Colon (tissue), 2 donors: ENCODE results near the gene CEP57L1.
"Not testable (repeated sequence)": the region's sequence is repeated elsewhere in the genome, so short reads cannot be mapped to it uniquely, and the experiment has no call there.

ENCODE experiments used
- FAIRE-seq: peaks from 2 replicates; lab custom pipeline; 2012; peaks lifted over from hg19 to GRCh38; lab: Jason Lieb, UNC
- donor health status: control.
- donor health status: control.

CEP57L1 gene

DNA sequence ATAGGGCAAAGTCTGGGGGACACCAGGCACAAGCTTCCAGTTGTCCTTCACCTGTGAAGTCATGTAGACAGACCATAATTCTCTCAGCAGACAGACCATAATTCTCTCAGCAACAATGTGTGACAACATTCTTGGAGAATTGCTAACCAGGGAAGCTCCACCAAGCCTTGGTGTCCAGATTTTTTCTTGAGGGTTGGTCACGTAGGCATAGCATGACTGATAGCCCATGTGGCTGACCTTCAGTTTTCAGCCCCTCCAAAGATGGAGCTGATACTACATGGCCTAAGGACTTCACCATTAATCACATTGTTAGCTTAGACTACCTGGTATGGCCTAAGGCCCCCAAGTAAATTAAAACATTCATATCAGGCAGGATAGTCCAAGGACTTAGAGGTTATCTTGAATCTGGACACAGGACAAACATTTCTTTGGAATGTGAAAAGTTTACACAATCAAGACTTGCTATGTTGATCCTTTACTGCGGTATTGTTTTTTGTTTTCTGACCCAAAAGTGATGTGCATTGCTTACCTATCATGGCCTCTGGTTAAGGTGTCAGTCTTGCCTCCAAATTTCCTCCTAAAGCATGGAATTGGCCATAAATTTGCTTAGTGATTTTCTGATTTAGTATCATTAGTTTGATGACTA lies 76.9 kb downstream of the CEP57L1 start:
- FAIRE-seq, result no peak

DNA sequence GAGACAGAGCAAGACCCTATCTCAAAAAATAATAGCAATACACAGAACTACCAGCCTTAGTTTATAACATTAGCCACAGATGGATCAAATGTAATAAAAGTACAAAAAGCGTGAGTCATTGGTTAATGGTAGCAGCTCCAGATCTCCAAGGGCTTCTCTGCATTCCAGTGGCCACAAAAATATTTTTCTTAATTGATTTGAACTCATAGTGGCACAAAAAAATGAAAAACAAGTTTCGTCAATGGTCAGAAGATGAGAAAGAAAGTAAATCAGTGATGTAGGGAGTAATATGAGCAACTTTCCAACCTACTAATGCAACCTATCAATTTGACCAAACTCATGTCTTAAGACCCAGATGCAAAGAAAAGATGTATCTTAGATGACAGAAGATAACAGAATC lies 79.6 kb downstream of the CEP57L1 start:
- FAIRE-seq, result no peak

DNA sequence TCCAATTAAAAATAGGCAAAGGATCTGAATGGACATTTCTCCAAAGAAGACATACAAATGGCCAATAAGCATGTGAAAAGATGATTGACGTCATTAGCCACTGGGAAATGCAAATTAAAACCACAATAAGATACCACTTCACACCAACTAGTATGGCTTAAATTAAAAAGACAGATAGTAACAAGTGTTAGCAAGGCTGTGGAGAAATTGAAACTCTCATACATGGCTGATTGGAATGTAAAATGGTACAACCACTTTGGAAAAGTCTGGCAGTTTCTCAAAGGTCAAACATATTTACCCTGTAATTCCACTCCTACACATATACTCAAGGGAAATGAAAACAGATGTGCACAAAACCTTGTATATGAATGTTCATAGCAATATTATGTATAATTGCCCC lies 83.6 kb downstream of the CEP57L1 start:
- no peak for FAIRE-seq

DNA sequence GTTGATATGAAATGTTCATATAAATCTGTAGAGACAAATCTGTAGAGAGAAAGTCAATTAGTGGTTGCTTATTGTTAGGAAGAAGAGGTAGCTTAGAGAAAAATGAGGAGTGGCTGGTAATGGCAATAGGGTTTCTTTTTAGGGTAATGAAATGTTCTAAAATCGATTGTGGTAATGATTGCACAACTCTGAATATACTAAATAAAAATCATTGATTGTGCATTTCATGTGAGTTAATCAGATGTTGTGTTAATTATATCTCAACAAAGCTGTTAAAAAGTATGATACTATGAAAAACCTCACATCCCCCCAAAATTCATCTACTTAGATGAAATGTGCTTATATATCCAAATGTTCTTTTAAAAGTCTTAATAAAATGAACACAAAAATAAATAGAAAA lies 84.2 kb downstream of the CEP57L1 start:
- no peak for FAIRE-seq

DNA sequence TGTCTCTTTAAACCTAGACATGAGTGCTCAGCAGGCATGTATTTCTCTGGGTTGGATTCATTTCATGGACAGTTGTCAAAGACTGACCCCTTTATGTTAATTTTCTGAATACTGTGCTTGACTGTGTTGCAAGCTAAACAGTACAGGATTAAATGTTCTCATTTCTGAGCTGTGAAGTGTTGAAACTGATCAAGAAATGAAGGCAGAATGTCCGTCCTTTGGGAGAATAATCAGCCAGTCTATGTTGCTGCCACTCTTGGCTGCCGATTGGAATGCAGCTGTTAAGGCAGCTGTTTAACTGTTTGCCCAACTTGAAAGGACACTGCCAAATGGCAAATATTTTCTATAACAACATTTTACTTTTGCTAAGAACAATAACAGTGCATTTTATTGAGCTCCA lies 87.3 kb downstream of the CEP57L1 start:
- no peak for FAIRE-seq

DNA sequence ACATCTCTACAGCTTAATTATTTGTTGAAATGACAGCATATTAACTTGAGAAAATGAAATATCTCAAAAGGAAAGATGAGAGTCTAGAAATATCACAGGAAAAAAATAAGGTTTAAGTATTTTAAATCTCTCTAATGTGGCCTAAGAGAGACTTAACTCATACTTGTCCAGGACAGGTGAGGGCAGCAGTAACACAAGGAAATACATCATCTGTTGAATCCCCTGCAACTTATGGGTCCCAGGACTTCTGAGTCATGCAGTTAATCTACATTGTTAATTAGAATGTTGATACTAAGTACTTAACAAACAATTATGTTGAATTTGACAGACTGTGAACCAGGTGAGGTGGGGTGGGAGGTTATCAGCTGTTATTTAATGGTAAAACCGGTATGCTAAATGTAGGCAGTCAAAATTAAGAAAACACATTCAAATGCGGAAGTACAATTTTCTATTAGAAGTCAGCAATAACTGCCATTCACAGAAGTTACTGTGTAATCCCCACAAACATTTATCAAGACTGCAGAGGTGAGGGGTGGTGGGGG lies 87.9 kb downstream of the CEP57L1 start:
- no peak for FAIRE-seq

DNA sequence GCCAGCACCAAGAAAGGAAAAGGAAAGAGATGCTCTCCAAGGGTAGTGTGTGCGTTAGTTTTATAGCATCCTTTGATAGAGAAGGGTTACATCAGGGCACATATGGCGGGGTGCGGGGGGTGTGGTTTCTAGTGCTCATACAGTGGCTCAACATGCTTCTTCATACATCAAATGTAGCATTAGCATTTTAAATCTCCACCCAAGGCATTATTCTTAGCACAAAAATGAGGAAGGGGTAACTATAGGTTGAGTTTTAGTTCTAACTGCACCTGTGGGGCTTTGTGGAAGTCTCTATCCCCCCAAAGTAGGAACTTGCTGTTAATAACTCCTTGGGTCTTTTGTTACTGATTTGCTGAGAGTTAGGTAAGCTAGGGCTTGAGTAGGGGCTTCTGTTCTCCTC lies 89.3 kb downstream of the CEP57L1 start:
- FAIRE-seq, result no peak

DNA sequence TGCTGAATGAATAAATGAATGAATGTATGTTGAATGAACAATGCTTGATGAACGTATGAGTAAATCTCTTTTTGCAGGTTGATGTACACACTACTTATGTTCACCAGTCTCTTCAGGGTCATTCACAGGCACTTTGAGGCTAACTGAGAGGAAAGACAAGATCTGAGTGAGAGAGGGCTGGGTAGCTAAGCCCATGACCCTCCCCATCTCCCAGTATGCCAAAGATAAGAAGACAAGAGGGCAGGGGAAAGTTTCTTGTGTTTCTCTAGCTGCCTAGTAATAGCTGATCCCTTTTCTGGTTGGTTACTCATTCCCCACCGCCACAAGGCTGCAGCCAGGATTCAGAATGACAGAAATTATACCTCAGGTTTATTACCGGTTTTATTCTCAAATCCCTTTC lies 90.7 kb downstream of the CEP57L1 start:
- FAIRE-seq, result no peak

DNA sequence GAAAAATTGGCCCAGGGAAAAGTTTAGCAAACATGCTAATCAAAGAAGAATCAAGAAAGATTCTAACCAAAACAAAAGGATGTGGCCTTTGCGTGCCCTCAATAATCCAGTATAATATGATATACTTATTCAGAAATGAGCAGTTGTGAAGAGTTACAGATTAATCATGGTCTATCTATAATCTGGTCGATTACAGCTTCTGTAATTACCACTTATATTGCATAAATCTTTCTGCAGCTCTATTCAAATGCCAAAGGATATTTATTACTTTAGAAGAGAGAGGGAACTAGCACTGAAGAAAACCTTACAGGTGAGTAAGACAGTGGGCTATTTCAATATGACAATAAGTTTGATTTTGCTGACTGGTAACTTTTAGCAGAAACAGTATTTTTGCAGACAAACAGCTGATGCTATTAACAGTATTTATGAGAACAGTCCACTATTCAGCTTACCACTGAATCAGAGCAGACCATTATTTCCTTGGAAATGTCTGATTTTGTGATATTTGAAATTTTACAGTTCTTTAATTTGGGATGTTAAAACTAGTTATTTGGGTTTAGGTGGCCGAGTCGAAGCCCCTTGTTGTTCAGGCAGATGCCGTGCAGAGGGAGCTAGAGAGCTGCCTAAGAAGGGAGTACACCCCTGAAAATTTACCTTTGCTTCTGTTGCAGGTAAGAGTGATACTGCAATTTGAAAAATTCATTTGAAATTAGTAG lies 92.2 kb downstream of the CEP57L1 start:
- FAIRE-seq, result no peak

DNA sequence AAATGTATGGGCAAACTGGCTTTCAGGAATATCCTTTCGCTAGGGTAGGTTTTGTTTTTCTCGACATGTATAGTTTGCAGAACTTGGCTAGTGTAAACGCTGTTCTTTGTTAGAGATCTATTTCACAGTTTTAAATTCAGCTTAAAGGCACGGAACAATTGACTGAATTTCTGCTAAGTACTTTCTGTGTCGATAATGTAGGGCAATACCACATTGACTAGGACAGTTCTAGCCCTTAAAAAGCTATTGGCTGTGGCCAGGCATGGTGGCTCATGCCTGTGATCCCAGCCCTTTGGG lies 92.8 kb downstream of the CEP57L1 start:
- FAIRE-seq, result no peak

DNA sequence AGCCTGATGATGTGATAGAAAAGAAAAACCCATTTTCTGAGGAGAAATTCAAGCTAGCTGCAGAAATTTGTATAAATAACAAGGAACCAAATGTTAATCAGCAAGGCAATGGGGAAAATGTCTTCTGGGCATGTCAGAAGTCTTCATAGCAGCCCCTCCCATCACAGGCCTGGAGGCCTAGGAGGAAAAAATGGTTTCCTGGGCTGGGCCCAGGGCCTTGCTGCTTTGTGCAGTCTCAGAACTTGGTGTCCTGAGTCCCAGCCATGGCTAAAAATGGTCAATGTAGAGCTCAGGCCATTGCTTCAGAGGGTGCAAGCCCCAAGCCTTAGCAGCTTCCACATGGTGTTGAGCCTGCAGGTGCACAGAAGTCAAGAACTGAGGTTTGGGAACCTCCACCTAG lies 96.1 kb downstream of the CEP57L1 start:
- not testable (repeated sequence) for FAIRE-seq

DNA sequence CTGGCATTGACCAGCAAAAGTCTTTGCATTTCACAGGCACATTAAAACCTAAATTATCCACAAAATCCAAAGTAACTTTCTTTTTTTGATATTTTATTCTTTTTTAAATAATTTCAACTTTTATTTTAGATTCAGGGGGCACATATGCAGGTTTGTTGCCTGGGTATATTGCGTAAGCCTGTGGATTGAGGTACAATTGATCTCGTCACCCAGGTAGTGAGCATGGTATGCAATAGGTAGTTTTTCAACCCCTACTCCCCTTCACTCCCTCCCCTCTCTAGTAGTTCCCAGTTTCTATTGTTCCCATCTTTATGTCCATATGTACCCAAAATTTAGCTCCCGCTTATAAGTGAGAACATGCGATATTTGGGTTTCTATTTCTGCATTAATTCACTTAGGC lies 97.6 kb downstream of the CEP57L1 start:
- FAIRE-seq, result no peak

DNA sequence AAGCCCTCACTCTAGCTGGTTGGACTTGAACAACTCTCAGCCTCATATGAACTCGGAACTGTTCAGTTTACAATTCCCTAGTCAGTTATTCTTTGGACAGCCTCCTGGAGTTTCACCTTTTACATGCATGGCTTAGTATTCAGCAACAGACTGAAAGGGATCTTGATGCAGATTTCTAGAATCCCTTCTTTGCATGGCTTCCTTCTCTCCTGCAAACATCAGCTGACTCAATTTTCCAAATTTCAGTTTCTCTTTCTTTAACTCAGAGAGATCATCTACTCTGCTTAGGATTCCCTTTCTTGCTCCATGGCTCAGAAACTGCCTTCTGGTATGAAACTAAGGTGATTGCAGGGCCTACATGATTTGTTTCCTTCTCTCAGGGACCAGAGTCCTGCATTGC lies 99.6 kb downstream of the CEP57L1 start:
- no peak for FAIRE-seq

DNA sequence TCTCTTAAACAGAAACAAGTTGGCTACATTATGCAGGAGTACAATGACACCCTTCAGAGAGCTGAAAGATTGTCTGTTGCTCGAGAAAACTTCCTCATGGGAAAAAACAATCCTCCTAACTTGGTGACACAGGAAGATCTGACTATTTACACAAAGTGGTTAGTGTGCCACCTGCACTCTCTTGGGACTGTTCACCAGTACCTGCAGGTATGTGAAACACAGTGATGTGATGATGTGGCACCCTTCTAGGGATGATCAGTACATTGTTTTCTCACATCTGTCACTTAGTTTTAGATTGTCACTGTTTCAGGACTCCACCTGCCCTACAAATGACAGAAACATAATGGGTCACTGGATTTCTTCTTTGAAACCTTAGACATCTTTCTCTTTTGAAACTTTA lies 101.8 kb downstream of the CEP57L1 start:
- FAIRE-seq, result no peak

DNA sequence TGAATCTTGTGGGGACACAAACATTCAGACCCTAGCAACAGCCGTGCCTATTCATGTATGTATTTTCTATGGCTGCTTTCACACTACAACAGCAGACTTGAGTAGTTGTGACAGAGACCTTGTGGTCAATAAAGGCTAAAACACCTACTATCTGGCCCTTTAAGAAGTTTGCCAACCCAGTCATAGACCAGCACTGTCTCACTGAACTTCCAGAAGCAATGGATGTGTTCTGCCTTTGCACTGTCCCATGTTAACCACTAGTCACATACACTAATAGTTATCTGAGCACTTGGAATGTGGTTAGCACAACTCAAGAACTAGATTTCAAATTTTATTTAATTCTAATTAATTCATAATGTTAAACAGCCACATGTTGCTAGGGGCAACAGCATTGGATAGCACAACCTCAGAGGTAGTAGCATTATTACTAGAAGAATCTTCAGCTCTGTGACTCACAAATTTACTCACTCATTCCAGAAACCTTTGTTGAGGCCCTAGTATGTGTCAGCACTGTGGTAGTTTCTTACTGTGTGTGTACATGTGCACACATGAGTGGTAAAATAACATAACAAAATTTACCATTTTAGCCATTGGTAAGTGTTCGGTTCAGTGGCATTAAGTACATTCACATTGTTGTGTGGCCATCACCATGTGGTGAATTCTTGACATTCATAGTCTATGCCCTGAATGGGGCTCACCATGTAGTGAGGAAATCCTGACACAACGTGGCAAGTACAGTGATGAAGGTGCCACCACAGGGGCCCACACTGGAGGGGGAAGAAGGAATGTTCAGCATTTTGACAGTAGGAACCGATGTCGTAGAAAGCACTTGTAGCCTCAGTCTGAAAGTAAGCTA lies 107.3 kb downstream of the CEP57L1 start:
- no peak for FAIRE-seq

DNA sequence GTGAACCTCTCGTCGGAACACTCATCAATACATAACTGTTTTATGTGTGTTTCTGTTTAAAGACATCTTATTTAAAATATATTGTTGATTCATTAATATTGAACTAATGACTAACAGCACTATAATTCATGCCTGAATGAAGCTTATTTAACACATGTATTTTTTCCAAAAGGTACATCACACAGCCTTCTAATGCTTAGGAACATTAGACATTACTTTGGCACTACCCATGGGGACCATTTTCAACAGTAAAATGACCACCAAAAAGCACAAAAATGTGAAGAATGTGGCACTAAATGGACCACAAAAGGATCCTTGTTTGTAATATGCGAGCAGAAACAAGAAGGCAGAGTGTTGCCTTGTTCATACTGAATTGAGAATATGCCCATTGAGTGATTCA lies 109.2 kb downstream of the CEP57L1 start:
- FAIRE-seq, result no peak

DNA sequence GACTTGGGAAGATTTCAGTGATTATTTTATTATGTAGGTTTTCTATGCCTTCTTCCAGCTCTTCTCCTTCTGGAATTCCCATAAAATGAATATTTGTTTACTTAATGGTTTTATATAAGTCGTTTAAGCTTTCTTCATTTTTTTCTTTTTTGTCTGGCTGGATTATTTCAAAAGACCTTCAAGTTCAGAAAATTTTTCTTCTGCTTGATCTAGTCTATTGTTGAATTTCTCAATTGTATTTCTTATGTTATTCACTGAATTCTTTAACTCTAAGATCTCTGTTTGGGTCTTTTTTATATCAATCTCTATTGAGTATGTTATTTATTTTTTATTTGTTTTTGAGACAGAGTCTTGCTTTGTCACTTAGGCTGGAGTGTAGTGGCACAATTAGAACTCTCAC lies 117.4 kb downstream of the CEP57L1 start:
- no peak for FAIRE-seq
